HEK293 (cell line): ENCODE results near the gene TMEM51.

Experiments
- CTCF ChIP-seq: fragments of 450-650 bp; formaldehyde crosslinking; IDR thresholded peaks from 2 replicates; pipeline ENCODE4 v1.5.1; 2016; ENCODE audit warnings: missing biosample characterization, missing genetic modification characterization
- KLF1 ChIP-seq: fragments of 450-650 bp; formaldehyde crosslinking; IDR thresholded peaks from 2 replicates; pipeline ENCODE4 v1.5.1; 2016; ENCODE audit warnings: missing biosample characterization, missing genetic modification characterization
- ZSCAN18 ChIP-seq: fragments of 450-650 bp; formaldehyde crosslinking; IDR thresholded peaks from 2 replicates; pipeline ENCODE4 v1.5.1; 2016; ENCODE audit warnings: missing biosample characterization, missing genetic modification characterization

GRCh38 chr1:15188678-15189077 is 35.1 kb downstream of the TMEM51 start:
- TF ChIP-seq KLF1 (tag by site-specific recombination) (no peak), CTCF (no peak), ZSCAN18 (no peak)
